ENCODE results near the gene PXDN.

GRCh38 chr2:1736997-1737480, 7.3 kb downstream of the PXDN start:
- TF ChIP-seq POLR2A (IDR thresholded peaks at IDR 0.05; ENCODE audit: low read length) (no peak), GATA1 (IDR thresholded peaks at IDR 0.05; ENCODE audit: low read depth, low read length) (no peak)
